ENCODE measurements around the gene WDHD1.

DNA sequence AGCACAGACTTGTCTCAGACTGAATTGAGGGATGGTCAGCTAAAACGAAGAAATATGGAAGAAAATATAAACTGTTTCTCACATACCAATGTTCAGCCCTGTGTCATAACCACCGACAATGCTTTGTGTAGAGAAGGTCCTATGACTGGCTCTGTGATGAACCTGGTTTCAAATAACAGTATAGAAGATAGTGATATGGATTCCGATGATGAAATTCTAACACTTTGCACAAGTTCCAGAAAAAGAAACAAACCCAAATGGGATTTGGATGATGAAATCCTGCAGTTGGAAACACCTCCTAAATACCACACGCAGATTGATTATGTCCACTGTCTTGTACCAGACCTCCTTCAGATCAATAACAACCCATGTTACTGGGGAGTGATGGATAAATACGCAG is 16.6 kb upstream of the WDHD1 start:
- TF ChIP-seq, protein P1, sequence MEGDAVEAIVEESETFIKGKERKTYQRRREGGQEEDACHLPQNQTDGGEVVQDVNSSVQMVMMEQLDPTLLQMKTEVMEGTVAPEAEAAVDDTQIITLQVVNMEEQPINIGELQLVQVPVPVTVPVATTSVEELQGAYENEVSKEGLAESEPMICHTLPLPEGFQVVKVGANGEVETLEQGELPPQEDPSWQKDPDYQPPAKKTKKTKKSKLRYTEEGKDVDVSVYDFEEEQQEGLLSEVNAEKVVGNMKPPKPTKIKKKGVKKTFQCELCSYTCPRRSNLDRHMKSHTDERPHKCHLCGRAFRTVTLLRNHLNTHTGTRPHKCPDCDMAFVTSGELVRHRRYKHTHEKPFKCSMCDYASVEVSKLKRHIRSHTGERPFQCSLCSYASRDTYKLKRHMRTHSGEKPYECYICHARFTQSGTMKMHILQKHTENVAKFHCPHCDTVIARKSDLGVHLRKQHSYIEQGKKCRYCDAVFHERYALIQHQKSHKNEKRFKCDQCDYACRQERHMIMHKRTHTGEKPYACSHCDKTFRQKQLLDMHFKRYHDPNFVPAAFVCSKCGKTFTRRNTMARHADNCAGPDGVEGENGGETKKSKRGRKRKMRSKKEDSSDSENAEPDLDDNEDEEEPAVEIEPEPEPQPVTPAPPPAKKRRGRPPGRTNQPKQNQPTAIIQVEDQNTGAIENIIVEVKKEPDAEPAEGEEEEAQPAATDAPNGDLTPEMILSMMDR (IDR thresholded peaks at IDR 0.05; ENCODE audit: low read depth, low read length, poor library complexity, severe bottlenecking) = no peak
- TF ChIP-seq EZH2phosphoT487 (IDR thresholded peaks at IDR 0.05; ENCODE audit: borderline replicate concordance, low read length) = no peak

Measured in DOHH2 (cell line).